ENCODE results near the gene FAU. TPM values are rescaled to one million over a fixed set of nuclear protein-coding genes. Genes with fewer than 3 reads are reported as not detected.

FAU gene
- total RNA-seq, 1 experiment from 2014 or later: 1,073 TPM

GRCh38 chr11:65100674-65101350, 21.1 kb downstream of the FAU start:
- Histone ChIP-seq H3K27ac (ENCODE audit: low read depth, low read length) (no peak overlapping the region), H3K9ac (ENCODE audit: low read length) (no peak overlapping the region), H3K27me3 (ENCODE audit: insufficient read depth, low read length) (no peaks in the 10 kb centered on the region), H2AFZ (ENCODE audit: low read depth, low read length, poor library complexity, severe bottlenecking) (no peak overlapping the region), H3K36me3 (ENCODE audit: control insufficient read depth in 1 of 2, insufficient read depth in 2 of 2, low read length in 2 of 2) (peaks cover 3 to 6% of the 10 kb centered on the region in 2 experiments; a peak in 2 of 4 replicates), H3K4me2 (ENCODE audit: low read length) (no peak overlapping the region), H3K79me2 (ENCODE audit: insufficient read depth, low read length) (peaks cover 39% of the 10 kb centered on the region), H3K4me3 (replicated peaks in 1 of 2; ENCODE audit: low read depth in 1 of 2, low read length in 2 of 2) (no peak overlapping the region), H4K20me1 (ENCODE audit: insufficient read depth) (no peaks in the 10 kb centered on the region), H3K9me3 (ENCODE audit: control insufficient read depth in 1 of 2, insufficient read depth in 1 of 2, low read depth in 1 of 2, low read length in 2 of 2) (no peaks in the 10 kb centered on the region), H3K4me1 (ENCODE audit: control insufficient read depth in 1 of 2, insufficient read depth in 2 of 2, low read length in 2 of 2) (peaks cover 3 to 9% of the 10 kb centered on the region in 2 experiments; a peak in 3 of 4 replicates), H3K9me2 (ENCODE audit: insufficient read depth) (no peaks in the 10 kb centered on the region)
- ChIA-PET CTCF (interaction anchor here (1.5 kb wide), 1 partner anchor 11 kb away, joined by 8 read pairs; the partner anchor contains the start of gene TM7SF2), RAD21 (ENCODE audit: low non-redundant PET in 1 of 2, low total read pairs in 2 of 2, uncharacterized antibody in 2 of 2, unreplicated experiment in 2 of 2) (no interaction called here), POLR2A (interaction anchor here (0.6 to 1.4 kb wide), 2 partner anchors 11 to 44 kb away, joined by 3 to 4 read pairs; partner anchors contain the start of gene TM7SF2)
- ATAC-seq (no peak), DNase-seq (ENCODE audit: low read depth, low spot score) (no peak)
- intact Hi-C loops (cut with micrococcal nuclease): no loop called here
- no TSS peak for BruUV-seq (replicated peaks)
- TF ChIP-seq EZH2phosphoT487 (IDR thresholded peaks at IDR 0.05; ENCODE audit: borderline replicate concordance) (no peak), TCF7L2 (IDR thresholded peaks at IDR 0.05; ENCODE audit: borderline replicate concordance, extremely low read depth, insufficient read depth, insufficient read length) (no peak), CTCF (IDR thresholded peaks at IDR 0.05 in 2 of 3, conservative IDR thresholded peaks at IDR 0.05 in 1 of 3; ENCODE audit: borderline replicate concordance in 1 of 3, insufficient read depth in 1 of 3, low read depth in 2 of 3, low read length in 2 of 3) (peak in 1 of 3 experiments; percentile 39; a peak in 2 of 6 replicates), RAD21 (IDR thresholded peaks at IDR 0.05; ENCODE audit: low read depth) (no peak; the same call in 1 of the 2 replicates), MAX (IDR thresholded peaks at IDR 0.05) (no peak), POLR2A (IDR thresholded peaks at IDR 0.05; ENCODE audit: borderline replicate concordance, extremely low read depth, insufficient read depth, insufficient read length) (no peak), POLR2AphosphoS5 (IDR thresholded peaks at IDR 0.05; ENCODE audit: low read depth, low read length) (no peak), REST (IDR thresholded peaks at IDR 0.05; ENCODE audit: low read depth) (no peak)

Data from HCT116 (cell line).